ENCODE data around the gene PEPD. TPM values are rescaled to one million over a fixed set of nuclear protein-coding genes. Genes with fewer than 3 reads are reported as not detected.
A peak's percentile ranks its signal among the peaks of the same experiment; 100 is the strongest.

The PEPD gene
- total RNA-seq, 2 donors from 2014 or later: 74.0 to 89.9 TPM

DNA sequence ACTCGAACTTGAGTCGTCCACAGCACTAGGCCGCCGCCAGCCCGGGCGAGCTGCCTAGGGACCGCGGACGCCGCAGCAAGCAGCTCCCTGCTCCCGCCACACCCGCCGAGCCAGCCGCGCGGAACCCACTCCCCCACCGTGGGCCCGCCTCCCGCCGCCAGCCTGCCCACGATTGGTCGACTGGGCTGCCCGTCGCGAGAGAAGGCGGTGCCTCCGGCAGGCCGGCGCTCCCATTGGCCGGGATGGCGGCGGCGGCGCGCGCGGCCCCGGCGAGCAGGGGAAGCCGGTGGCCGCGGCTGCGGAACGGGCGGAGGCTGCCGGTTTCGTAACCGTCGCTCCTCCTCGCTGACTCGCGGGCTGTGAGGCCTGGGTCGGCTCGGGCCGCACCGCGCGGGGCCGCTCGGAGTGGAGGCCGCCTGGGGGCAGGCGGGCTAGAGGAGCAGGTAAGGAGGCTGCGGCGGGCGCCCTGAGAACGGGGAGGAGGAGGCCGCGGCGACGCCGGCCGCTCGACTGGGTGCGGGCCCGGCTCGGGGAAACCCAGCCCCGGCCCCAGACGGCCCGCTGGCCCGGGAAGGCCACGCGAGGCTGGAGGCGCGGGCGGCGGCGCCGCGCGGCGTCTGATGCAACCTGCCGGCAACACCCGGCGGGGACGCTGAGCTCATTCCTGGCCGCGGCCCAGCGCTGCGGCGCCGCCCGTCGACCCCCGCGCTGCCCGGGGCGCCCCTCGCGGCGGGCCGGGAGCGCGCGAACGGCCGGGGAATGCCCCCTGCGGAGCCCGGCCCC is 147.9 kb downstream of the PEPD start, which contains the start of gene CEBPG:
CEBPG (plus strand) TSS at position 257 of the 783 bp plus-strand sequence. CDS start 5,531 bp downstream, outside the sequence.
- no peaks in the 10 kb centered on the region for H3K9me3 ChIP-seq
- no peaks in the 10 kb centered on the region for H3K36me3 ChIP-seq
- H3K4me3 ChIP-seq: peak within 1 kb of the TSS; percentile 94 to 95
- H3K27ac ChIP-seq: peak within 1 kb of the TSS; percentile 89 to 94
- WGBS: under 1% methylated on average over 56 of the region's 118 CpGs
- TF ChIP-seq, protein P1, sequence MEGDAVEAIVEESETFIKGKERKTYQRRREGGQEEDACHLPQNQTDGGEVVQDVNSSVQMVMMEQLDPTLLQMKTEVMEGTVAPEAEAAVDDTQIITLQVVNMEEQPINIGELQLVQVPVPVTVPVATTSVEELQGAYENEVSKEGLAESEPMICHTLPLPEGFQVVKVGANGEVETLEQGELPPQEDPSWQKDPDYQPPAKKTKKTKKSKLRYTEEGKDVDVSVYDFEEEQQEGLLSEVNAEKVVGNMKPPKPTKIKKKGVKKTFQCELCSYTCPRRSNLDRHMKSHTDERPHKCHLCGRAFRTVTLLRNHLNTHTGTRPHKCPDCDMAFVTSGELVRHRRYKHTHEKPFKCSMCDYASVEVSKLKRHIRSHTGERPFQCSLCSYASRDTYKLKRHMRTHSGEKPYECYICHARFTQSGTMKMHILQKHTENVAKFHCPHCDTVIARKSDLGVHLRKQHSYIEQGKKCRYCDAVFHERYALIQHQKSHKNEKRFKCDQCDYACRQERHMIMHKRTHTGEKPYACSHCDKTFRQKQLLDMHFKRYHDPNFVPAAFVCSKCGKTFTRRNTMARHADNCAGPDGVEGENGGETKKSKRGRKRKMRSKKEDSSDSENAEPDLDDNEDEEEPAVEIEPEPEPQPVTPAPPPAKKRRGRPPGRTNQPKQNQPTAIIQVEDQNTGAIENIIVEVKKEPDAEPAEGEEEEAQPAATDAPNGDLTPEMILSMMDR (IDR thresholded peaks at IDR 0.05): peak in 1 of 4 experiments; percentile 45
- TF ChIP-seq POLR2AphosphoS5 (IDR thresholded peaks at IDR 0.05) (peak; percentile 58), POLR2A (IDR thresholded peaks at IDR 0.05) (peak; percentile 90)
- no peaks in the 10 kb centered on the region for H3K4me1 ChIP-seq (replicated peaks)
- intact Hi-C loops (cut with DNase I): loop anchor here (2.0 to 5.0 kb wide), 2 partner anchors 15 to 71 kb away; partner anchors contain the start of gene CEBPA
- peak; percentile 94 for DNase-seq (ENCODE audit: low spot score)
- no peaks in the 10 kb centered on the region for H3K27me3 ChIP-seq (replicated peaks; ENCODE audit: insufficient read depth)

DNA sequence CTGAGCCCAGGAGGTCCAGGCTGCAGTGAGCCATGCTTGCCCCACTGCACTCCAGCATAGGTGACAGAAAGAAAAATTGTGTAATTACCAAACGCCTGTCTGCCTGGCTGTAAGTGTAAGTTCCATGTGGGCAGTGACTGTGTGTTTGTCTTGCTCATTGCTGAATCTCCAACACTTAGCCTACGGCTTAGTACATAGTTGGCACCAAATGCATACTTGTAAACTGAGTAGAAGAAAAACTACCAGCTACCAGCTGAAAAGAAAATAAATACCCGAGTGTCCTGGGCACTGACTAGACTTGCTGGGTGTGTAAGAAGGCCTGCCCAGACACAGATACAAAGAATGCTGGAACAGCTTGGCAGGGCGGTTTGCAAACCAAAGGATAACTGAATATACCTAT is 150.8 kb downstream of the PEPD start:
- Histone ChIP-seq H3K9me3 (no peaks in the 10 kb centered on the region), H3K4me1 (replicated peaks) (no peaks in the 10 kb centered on the region), H3K27ac (no peak overlapping the region), H3K36me3 (no peaks in the 10 kb centered on the region), H3K4me3 (no peak overlapping the region), H3K27me3 (replicated peaks; ENCODE audit: insufficient read depth) (no peaks in the 10 kb centered on the region)
- WGBS: 38% methylated on average over 4 of the region's 4 CpGs
- TF ChIP-seq, protein P1 (IDR thresholded peaks at IDR 0.05): no peak
- TF ChIP-seq POLR2AphosphoS5 (IDR thresholded peaks at IDR 0.05): peak; percentile 75
- intact Hi-C loops (cut with DNase I): loop anchor here (5.0 kb wide), 1 partner anchor 68 kb away; the partner anchor contains the start of gene CEBPA
- DNase-seq (ENCODE audit: low spot score): peak; percentile 67

DNA sequence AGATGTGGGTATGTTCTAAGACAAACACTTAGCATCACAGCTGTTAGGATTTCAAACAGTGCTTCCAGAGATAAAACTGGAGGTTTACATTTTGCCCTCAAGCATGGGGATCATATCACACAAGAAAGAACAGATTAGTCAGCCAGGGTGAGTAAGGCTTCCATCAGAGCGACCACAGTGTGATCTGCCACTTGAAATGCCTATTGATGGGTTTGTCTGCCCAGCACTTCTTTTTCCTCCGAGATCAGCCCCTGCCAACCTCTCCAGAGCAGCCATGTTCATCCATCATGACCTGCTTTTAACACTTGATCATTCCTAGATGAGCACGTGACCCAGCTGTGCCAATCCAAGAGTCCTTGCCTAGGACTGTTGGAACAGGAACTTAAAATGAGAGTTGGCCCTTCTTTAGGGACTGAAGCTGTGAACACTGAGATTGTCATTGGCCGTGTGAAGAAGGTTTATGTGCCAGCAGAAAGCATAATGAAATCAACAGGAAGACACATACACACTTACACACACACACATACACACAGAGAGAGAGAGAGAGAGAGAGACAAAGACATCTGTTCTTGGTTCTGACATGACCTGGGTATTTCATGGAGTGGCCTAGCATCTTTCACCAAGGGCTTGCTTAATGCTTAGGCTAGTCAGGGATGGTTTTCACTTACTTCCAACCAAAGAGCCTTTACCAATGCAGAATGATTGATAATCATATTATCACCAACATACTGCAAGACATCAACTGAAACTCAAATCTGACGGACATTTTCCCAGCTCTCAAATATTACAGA is 153.3 kb downstream of the PEPD start:
- Histone ChIP-seq H3K27me3 (replicated peaks; ENCODE audit: insufficient read depth) (no peaks in the 10 kb centered on the region), H3K4me1 (replicated peaks) (no peaks in the 10 kb centered on the region), H3K36me3 (no peaks in the 10 kb centered on the region), H3K9me3 (no peaks in the 10 kb centered on the region), H3K27ac (no peak overlapping the region), H3K4me3 (no peak overlapping the region)
- no peak for TF ChIP-seq POLR2AphosphoS5 (IDR thresholded peaks at IDR 0.05)
- TF ChIP-seq POLR2A (IDR thresholded peaks at IDR 0.05): no peak
- TF ChIP-seq, protein P1 (IDR thresholded peaks at IDR 0.05): no peak
- intact Hi-C loops (cut with DNase I): no loop called here
- 80% methylated on average over 5 of the region's 5 CpGs for WGBS
- DNase-seq (ENCODE audit: low spot score): no peak

DNA sequence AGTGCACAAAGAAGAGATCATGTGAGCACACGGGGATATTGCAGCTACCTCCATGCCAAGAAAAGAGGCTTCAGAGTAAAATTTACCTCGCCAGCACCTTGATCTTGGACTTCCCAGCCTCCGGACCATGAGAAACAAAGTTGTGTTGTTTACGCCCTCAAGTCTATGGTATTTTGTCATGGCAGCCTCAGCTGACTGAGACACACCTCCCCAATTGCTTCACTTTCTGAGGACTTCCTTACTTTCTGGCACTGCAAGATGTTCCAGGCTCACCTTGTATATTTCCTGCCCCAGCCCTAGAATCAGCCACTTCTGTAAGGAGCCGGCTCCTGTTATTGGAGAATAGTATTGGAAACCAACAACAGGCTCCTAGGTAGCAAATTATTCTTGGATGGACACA is 154.7 kb downstream of the PEPD start:
- Histone ChIP-seq H3K9me3 (no peaks in the 10 kb centered on the region), H3K4me3 (no peak overlapping the region), H3K27me3 (replicated peaks; ENCODE audit: insufficient read depth) (no peaks in the 10 kb centered on the region), H3K27ac (no peak overlapping the region), H3K4me1 (replicated peaks) (no peaks in the 10 kb centered on the region), H3K36me3 (no peaks in the 10 kb centered on the region)
- TF ChIP-seq POLR2A (IDR thresholded peaks at IDR 0.05) (no peak), POLR2AphosphoS5 (IDR thresholded peaks at IDR 0.05) (no peak)
- TF ChIP-seq, protein P1 (IDR thresholded peaks at IDR 0.05): no peak
- no peak for DNase-seq (ENCODE audit: low spot score)
- intact Hi-C loops (cut with DNase I): no loop called here
- 96% methylated on average over 5 of the region's 5 CpGs for WGBS
